Occipital lobe (tissue), 2 donors: ENCODE results near the gene MORC2. TPM values are rescaled to one million over a fixed set of nuclear protein-coding genes. Genes with fewer than 3 reads are reported as not detected.

Source experiments
- small RNA-seq: library from RNA; depleted of rRNA; stranded (forward); fragments of <200 nt; gene quantifications from one replicate; pipeline ENCODE3, GENCODE V24; 2014
- total RNA-seq: library from RNA; depleted of rRNA; stranded (reverse); fragments of >200 nt; gene quantifications from one replicate; pipeline ENCODE4 v1.2.3, GENCODE V29; 2014

Gene MORC2
- total RNA-seq, 1 donor from 2014 or later, result 20.7 TPM

Small RNAs within 50 kb of the gene (small RNA-seq; reads per million reads assigned to genes)
- not detected for gene RF01892

Other genes starting within 250 kb of the MORC2 start
- gene TUG1, start 491 bp upstream of the MORC2 start, total RNA-seq, result 85.2 TPM
- 9.8 TPM for gene SMTN, start 112.5 kb upstream of the MORC2 start, total RNA-seq
- 13.9 TPM for gene SELENOM, start 138.8 kb upstream of the MORC2 start, total RNA-seq
- 0.78 TPM for gene INPP5J, start 154.2 kb upstream of the MORC2 start, total RNA-seq
- not detected for gene PLA2G3, start 171.7 kb upstream of the MORC2 start, total RNA-seq
- 29.2 TPM for gene RNF185, start 191.4 kb upstream of the MORC2 start, total RNA-seq
- gene LIMK2, start 243.5 kb upstream of the MORC2 start, total RNA-seq, result 16.7 TPM